ENCODE results near the gene RPL7L1.

Gene RPL7L1

GRCh38 chr6:42935322-42935721, 55.9 kb downstream of the RPL7L1 start:
- Histone ChIP-seq H3K4me3 (ENCODE audit: low read depth, low read length) (no peak overlapping the region), H3K9me3 (no peaks in the 10 kb centered on the region), H3K36me3 (peaks cover 52% of the 10 kb centered on the region), H3K27me3 (no peaks in the 10 kb centered on the region), H3K4me1 (0 out of 2 replicates have a peak, but pooled peaks cover 2% of the 10 kb centered on the region)
- no peak for DNase-seq
- TF ChIP-seq CTCF (IDR thresholded peaks at IDR 0.05; ENCODE audit: low read depth, low read length), result no peak

DNA sequence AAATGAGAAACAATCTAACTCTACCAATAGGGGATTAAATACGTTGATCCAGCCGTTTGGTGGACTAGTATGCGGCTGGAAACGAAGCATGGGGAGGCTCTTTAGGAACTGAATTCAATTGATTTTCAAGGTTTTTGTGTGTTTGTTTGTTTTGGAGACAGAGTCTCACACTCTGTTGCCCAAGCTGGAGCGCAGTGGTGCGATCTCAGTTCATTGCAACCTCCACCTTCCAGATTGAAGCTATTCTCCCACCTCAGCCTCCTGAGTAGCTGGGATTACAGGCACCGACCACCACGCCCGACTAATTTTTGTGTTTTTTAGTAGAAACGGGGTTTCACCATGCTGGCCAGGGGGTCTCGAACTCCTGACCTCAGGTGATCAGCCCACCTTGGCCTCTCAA, 57.0 kb downstream of the RPL7L1 start:
- H3K27me3 ChIP-seq, result no peaks in the 10 kb centered on the region
- peaks cover 52% of the 10 kb centered on the region for H3K36me3 ChIP-seq
- no peaks in the 10 kb centered on the region for H3K9me3 ChIP-seq
- no peak for TF ChIP-seq CTCF (IDR thresholded peaks at IDR 0.05; ENCODE audit: low read depth, low read length)
- H3K4me3 ChIP-seq (ENCODE audit: low read depth, low read length), result no peak overlapping the region
- no peak for DNase-seq
- H3K4me1 ChIP-seq, result no peaks in the 10 kb centered on the region

DNA sequence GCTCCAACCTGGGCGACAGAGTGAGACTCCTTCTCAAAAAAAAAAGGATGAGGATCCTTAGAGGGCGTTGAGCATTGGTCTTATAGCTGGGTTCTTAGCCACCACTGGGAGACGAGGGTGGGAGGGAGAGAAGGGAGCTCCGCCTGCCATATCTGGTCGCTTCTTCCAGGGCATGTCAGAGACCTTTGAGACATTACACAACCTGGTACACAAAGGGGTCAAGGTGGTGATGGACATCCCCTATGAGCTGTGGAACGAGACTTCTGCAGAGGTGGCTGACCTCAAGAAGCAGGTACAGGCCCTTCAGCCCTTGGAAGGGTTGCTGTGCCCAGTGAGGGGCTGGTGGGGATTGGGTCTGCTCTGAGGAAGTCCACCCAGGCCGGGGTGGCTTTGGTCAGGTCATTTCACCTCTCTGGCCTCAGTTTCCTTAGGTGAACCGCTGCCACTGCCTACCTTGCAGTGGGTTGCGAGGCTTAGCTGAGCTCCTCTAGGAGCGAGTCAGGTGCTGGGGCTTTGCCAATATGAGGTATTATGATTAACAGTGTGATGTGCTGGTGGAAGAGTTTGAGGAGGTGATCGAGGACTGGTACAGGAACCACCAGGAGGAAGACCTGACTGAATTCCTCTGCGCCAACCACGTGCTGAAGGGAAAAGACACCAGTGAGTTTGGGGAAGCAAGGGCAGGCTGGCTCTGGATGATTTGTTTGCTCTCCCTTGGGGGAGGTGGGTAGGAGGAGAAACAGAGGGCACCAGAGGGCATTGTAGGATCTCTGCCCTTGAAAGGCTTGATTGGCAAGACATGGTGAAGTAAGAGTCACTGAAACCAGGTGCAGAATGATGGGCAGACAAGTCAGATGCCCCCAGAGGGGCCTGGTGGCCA, 58.4 kb downstream of the RPL7L1 start:
- TF ChIP-seq CTCF (IDR thresholded peaks at IDR 0.05; ENCODE audit: low read depth, low read length), result no peak
- H3K4me3 ChIP-seq (ENCODE audit: low read depth, low read length), result no peak overlapping the region
- H3K27me3 ChIP-seq, result no peaks in the 10 kb centered on the region
- H3K36me3 ChIP-seq, result peaks cover 52% of the 10 kb centered on the region
- no peaks in the 10 kb centered on the region for H3K9me3 ChIP-seq
- H3K4me1 ChIP-seq, result no peaks in the 10 kb centered on the region
- DNase-seq, result no peak

DNA sequence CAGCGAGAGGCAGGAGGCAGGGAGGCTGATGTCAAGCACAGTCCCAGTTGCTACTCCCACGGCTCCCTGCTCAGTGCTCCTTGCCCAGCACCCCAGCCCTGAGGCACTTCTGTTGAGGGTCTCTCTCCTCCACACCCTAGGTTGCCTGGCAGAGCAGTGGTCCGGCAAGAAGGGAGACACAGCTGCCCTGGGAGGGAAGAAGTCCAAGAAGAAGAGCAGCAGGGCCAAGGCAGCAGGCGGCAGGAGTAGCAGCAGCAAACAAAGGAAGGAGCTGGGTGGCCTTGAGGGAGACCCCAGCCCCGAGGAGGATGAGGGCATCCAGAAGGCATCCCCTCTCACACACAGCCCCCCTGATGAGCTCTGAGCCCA, 59.0 kb downstream of the RPL7L1 start:
- no peaks in the 10 kb centered on the region for H3K9me3 ChIP-seq
- no peaks in the 10 kb centered on the region for H3K4me1 ChIP-seq
- H3K27me3 ChIP-seq, result no peaks in the 10 kb centered on the region
- H3K4me3 ChIP-seq (ENCODE audit: low read depth, low read length), result no peak overlapping the region
- peaks cover 52% of the 10 kb centered on the region for H3K36me3 ChIP-seq
- DNase-seq, result no peak
- no peak for TF ChIP-seq CTCF (IDR thresholded peaks at IDR 0.05; ENCODE audit: low read depth, low read length)

GRCh38 chr6:42938987-42939809, 59.8 kb downstream of the RPL7L1 start:
- Histone ChIP-seq H3K27me3 (no peaks in the 10 kb centered on the region), H3K4me3 (ENCODE audit: low read depth, low read length) (no peak overlapping the region), H3K4me1 (no peaks in the 10 kb centered on the region), H3K36me3 (peaks cover 53% of the 10 kb centered on the region), H3K9me3 (no peaks in the 10 kb centered on the region)
- no peak for TF ChIP-seq CTCF (IDR thresholded peaks at IDR 0.05; ENCODE audit: low read depth, low read length)
- no peak for DNase-seq
